ENCODE data around the gene KLHL6. TPM values are rescaled to one million over a fixed set of nuclear protein-coding genes. Genes with fewer than 3 reads are reported as not detected.

KLHL6 gene
- total and polyA plus RNA-seq, 10 of the 15 experiments (the other 5 are each of a cell fraction or from before 2014, with no cell fraction given) = 4.0 to 91.8 (median 24.4) TPM

DNA sequence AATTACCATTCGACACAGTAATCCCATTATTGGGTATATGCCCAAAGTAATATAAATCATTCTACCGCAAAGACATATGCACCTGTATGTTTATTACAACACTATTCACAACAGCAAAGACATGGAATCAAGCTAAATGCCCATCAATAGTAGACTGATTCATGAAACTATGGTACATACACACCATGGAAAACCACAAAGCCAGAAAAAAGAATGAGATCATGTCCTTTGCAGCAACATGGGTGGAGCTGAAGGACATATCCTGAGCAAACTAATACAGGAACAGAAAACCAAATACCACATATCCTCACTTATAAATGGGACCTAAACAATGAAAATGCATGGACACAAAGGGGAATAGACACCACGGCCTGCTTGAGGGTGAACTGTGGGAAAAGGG is 116.0 kb downstream of the KLHL6 start (continued):
- TF ChIP-seq BMI1 (IDR thresholded peaks at IDR 0.05; ENCODE audit: borderline replicate concordance) (no peak), RBBP5 (conservative IDR thresholded peaks at IDR 0.05) (no peak), JUND (IDR thresholded peaks at IDR 0.05; ENCODE audit: low read depth, low read length) (no peak), CHD2 (IDR thresholded peaks at IDR 0.05; ENCODE audit: borderline replicate concordance, low read depth, low read length) (no peak), STAT3 (IDR thresholded peaks at IDR 0.05; ENCODE audit: low read depth, low read length) (no peak), PAX5 (IDR thresholded peaks at IDR 0.05; ENCODE audit: borderline replicate concordance, low read depth, low read length) (no peak), NKRF (conservative IDR thresholded peaks at IDR 0.05) (no peak), ZNF622 (IDR thresholded peaks at IDR 0.05) (no peak), BHLHE40 (IDR thresholded peaks at IDR 0.05; ENCODE audit: borderline replicate concordance in 1 of 2, low read depth in 2 of 2, low read length in 1 of 2) (no peak), NFYB (IDR thresholded peaks at IDR 0.05; ENCODE audit: insufficient read depth, low read depth, low read length) (no peak), IRF4 (IDR thresholded peaks at IDR 0.05; ENCODE audit: low read depth, low read length) (no peak), ZNF592 (IDR thresholded peaks at IDR 0.05) (no peak)
- TF ChIP-seq, protein P1, sequence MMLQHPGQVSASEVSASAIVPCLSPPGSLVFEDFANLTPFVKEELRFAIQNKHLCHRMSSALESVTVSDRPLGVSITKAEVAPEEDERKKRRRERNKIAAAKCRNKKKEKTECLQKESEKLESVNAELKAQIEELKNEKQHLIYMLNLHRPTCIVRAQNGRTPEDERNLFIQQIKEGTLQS (IDR thresholded peaks at IDR 0.05; ENCODE audit: borderline replicate concordance, extremely low read depth, low read depth, low read length) = no peak
- TF ChIP-seq, protein P2, sequence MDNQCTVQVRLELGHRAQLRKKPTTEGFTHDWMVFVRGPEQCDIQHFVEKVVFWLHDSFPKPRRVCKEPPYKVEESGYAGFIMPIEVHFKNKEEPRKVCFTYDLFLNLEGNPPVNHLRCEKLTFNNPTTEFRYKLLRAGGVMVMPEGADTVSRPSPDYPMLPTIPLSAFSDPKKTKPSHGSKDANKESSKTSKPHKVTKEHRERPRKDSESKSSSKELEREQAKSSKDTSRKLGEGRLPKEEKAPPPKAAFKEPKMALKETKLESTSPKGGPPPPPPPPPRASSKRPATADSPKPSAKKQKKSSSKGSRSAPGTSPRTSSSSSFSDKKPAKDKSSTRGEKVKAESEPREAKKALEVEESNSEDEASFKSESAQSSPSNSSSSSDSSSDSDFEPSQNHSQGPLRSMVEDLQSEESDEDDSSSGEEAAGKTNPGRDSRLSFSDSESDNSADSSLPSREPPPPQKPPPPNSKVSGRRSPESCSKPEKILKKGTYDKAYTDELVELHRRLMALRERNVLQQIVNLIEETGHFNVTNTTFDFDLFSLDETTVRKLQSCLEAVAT (IDR thresholded peaks at IDR 0.05) = no peak
